Measurements from ENCODE around the gene ZMAT3.
"Not testable (repeated sequence)": the region's sequence is repeated elsewhere in the genome, so short reads cannot be mapped to it uniquely, and the experiment has no call there.

Gene ZMAT3

DNA sequence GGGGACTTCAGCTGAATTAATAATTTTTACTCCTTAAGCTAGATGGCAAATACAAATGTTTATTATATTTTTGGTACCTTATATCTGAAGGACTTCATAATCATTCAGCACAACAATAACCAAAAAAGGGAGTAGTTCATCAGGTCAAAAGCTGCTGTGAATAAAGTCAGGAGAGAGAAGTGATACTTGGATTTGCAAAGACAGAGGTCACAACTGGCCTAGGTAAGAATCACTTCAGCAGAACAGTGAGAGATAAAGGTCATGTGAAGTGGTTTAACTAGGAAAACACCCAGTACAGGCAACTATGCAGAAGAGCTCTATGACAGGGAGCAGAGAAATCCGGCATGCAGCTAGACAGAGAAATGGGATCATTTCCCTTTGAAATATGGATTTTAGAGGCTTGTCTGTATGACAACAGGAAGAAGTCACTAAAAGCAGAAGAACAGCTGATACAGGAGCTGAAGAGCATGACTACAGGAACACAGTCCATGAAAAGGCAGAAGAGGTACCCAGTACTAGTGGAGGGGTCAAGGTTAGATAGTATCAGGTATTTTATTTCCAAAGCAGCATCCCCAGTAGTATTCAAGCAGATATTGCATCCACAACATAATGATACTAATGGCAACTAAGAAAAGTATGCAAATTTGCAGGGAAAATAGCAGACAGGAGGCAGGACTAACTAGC, 25.7 kb downstream of the ZMAT3 start:
- H3K4me1 ChIP-seq (ENCODE audit: control insufficient read depth, insufficient read depth, low read length) = no peaks in the 10 kb centered on the region
- no peaks in the 10 kb centered on the region for H3K36me3 ChIP-seq (ENCODE audit: control insufficient read depth in 2 of 2, insufficient read depth in 1 of 2, low read length in 2 of 2)
- CTCF ChIA-PET = interaction anchor here (0.6 to 1.2 kb wide), 2 partner anchors 30 to 614 kb away, joined by 3 to 4 read pairs; no protein-coding TSS in a partner anchor
- H3K4me3 ChIP-seq (ENCODE audit: low read depth, low read length) = no peak overlapping the region
- no peak overlapping the region for H3K27ac ChIP-seq (ENCODE audit: extremely low read depth, low read depth, low read length)
- TF ChIP-seq ZNF610 (tag by site-specific recombination; IDR thresholded peaks at IDR 0.05; ENCODE audit: borderline replicate concordance) (no peak), ZNF202 (tag by site-specific recombination; IDR thresholded peaks at IDR 0.05; ENCODE audit: borderline replicate concordance) (no peak), ZFP69B (tag by site-specific recombination; IDR thresholded peaks at IDR 0.05) (no peak), ZNF558 (tag by site-specific recombination; IDR thresholded peaks at IDR 0.05) (no peak), ZXDB (tag by site-specific recombination; IDR thresholded peaks at IDR 0.05) (no peak), MZF1 (tag by site-specific recombination; IDR thresholded peaks at IDR 0.05; ENCODE audit: borderline replicate concordance) (no peak), BCL11A (tag by site-specific recombination; IDR thresholded peaks at IDR 0.05; ENCODE audit: low read depth) (no peak), ZNF239 (tag by site-specific recombination; IDR thresholded peaks at IDR 0.05) (no peak)
- TF ChIP-seq, protein P1, sequence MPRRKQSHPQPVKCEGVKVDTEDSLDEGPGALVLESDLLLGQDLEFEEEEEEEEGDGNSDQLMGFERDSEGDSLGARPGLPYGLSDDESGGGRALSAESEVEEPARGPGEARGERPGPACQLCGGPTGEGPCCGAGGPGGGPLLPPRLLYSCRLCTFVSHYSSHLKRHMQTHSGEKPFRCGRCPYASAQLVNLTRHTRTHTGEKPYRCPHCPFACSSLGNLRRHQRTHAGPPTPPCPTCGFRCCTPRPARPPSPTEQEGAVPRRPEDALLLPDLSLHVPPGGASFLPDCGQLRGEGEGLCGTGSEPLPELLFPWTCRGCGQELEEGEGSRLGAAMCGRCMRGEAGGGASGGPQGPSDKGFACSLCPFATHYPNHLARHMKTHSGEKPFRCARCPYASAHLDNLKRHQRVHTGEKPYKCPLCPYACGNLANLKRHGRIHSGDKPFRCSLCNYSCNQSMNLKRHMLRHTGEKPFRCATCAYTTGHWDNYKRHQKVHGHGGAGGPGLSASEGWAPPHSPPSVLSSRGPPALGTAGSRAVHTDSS (tag by site-specific recombination; IDR thresholded peaks at IDR 0.05) = no peak
- TF ChIP-seq, protein P2, sequence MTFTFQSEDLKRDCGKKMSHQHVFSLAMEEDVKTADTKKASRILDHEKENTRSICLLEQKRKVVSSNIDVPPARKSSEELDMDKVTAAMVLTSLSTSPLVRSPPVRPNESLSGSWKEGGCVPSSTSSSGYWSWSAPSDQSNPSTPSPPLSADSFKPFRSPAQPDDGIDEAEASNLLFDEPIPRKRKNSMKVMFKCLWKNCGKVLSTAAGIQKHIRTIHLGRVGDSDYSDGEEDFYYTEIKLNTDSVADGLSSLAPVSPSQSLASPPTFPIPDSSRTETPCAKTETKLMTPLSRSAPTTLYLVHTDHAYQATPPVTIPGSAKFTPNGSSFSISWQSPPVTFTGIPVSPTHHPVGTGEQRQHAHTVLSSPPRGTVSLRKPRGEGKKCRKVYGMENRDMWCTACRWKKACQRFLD (tag by site-specific recombination; IDR thresholded peaks at IDR 0.05) = no peak
- TF ChIP-seq, protein P3, sequence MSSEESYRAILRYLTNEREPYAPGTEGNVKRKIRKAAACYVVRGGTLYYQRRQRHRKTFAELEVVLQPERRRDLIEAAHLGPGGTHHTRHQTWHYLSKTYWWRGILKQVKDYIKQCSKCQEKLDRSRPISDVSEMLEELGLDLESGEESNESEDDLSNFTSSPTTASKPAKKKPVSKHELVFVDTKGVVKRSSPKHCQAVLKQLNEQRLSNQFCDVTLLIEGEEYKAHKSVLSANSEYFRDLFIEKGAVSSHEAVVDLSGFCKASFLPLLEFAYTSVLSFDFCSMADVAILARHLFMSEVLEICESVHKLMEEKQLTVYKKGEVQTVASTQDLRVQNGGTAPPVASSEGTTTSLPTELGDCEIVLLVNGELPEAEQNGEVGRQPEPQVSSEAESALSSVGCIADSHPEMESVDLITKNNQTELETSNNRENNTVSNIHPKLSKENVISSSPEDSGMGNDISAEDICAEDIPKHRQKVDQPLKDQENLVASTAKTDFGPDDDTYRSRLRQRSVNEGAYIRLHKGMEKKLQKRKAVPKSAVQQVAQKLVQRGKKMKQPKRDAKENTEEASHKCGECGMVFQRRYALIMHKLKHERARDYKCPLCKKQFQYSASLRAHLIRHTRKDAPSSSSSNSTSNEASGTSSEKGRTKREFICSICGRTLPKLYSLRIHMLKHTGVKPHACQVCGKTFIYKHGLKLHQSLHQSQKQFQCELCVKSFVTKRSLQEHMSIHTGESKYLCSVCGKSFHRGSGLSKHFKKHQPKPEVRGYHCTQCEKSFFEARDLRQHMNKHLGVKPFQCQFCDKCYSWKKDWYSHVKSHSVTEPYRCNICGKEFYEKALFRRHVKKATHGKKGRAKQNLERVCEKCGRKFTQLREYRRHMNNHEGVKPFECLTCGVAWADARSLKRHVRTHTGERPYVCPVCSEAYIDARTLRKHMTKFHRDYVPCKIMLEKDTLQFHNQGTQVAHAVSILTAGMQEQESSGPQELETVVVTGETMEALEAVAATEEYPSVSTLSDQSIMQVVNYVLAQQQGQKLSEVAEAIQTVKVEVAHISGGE (tag by site-specific recombination; conservative IDR thresholded peaks at IDR 0.05; ENCODE audit: low read depth) = no peak
- H3K9me3 ChIP-seq (ENCODE audit: control insufficient read depth, insufficient read depth, low read depth, low read length) = no peaks in the 10 kb centered on the region
- POLR2A ChIA-PET = interaction anchor here (1.2 kb wide), 1 partner anchor 24 kb away, joined by 5 read pairs; no protein-coding TSS in a partner anchor

DNA sequence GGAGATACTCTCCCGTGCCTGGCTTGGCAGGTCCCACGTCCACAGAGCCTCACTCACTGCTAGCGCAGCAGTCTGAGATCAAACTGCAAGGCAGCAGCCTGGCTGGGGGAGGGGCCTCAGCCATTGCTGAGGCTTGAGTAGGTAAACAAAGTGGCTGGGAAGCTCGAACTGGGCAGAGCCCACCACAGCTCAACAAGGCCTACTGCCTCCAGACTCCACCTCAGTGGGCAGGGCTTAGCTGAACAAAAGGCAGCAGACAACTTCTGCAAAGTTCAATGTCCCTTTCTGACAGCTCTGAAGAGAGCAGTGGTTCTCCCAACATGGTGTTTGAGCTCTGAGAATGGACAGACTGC, 32.7 kb downstream of the ZMAT3 start:
- H3K27ac ChIP-seq (ENCODE audit: extremely low read depth, low read depth, low read length); POLR2A ChIA-PET; CTCF ChIA-PET; H3K36me3 ChIP-seq (ENCODE audit: control insufficient read depth in 2 of 2, insufficient read depth in 1 of 2, low read length in 2 of 2); H3K9me3 ChIP-seq (ENCODE audit: control insufficient read depth, insufficient read depth, low read depth, low read length); H3K4me3 ChIP-seq (ENCODE audit: low read depth, low read length); H3K4me1 ChIP-seq (ENCODE audit: control insufficient read depth, insufficient read depth, low read length): not testable (repeated sequence)

DNA sequence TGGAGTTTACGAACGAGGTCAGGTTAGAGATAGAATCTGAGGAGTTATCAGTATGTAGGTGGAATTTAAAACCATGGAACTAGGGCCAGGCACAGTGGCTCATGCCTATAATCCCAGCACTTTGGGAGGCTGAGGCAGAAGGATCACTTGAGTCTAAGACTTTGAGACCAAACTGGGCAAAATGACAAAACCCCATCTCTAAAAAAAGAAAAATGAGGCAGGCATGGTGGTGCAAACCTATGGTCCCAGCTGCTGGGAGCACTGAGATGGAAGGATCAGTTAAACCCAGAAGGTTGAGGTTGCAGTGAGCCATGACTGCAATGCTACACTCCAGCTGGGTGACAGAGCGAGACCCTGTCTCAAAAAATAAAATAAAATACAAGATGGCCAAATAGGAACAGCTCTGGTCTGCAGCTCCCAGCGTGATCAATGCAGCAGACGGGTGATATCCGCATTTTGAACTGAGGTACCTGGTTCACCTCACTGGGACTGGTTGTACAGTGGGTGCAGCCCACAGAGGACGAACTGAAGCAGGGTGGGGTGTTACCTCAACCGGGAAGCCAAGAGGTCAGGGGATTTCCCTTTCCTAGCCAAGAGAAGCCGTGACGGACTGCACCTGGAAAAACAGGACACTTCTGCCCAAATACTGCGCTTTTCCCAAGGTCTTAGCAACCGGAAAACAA, 33.3 kb downstream of the ZMAT3 start:
- no peak overlapping the region for H3K27ac ChIP-seq (ENCODE audit: extremely low read depth, low read depth, low read length)
- H3K9me3 ChIP-seq (ENCODE audit: control insufficient read depth, insufficient read depth, low read depth, low read length) = no peaks in the 10 kb centered on the region
- ChIA-PET POLR2A (interaction anchor here (2.3 kb wide), 1 partner anchor 8 kb away, joined by 8 read pairs; no protein-coding TSS in a partner anchor), CTCF (no interaction called here)
- H3K4me1 ChIP-seq (ENCODE audit: control insufficient read depth, insufficient read depth, low read length) = no peaks in the 10 kb centered on the region
- peaks cover 0 to 4% of the 10 kb centered on the region in 2 experiments; a peak in 1 of 3 replicates for H3K36me3 ChIP-seq (ENCODE audit: control insufficient read depth in 2 of 2, insufficient read depth in 1 of 2, low read length in 2 of 2)
- no peak overlapping the region for H3K4me3 ChIP-seq (ENCODE audit: low read depth, low read length)
- TF ChIP-seq ZNF354C (tag by site-specific recombination; IDR thresholded peaks at IDR 0.05; ENCODE audit: borderline replicate concordance, low read depth) = no peak
- no peak for TF ChIP-seq ZNF521 (tag by site-specific recombination; IDR thresholded peaks at IDR 0.05)
- TF ChIP-seq ZBTB1 (tag by site-specific recombination; IDR thresholded peaks at IDR 0.05) = no peak
- TF ChIP-seq ZNF223 (tag by site-specific recombination; IDR thresholded peaks at IDR 0.05) = no peak
- TF ChIP-seq ZBTB7A (tag by site-specific recombination; IDR thresholded peaks at IDR 0.05; ENCODE audit: low read depth) = no peak
- TF ChIP-seq, protein P4, sequence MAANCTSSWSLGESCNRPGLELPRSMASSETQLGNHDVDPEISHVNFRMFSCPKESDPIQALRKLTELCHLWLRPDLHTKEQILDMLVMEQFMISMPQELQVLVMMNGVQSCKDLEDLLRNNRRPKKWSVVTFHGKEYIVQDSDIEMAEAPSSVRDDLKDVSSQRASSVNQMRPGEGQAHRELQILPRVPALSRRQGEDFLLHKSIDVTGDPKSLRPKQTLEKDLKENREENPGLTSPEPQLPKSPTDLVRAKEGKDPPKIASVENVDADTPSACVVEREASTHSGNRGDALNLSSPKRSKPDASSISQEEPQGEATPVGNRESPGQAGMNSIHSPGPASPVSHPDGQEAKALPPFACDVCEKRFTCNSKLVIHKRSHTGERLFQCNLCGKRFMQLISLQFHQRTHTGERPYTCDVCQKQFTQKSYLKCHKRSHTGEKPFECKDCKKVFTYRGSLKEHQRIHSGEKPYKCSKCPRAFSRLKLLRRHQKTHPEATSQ (tag by site-specific recombination; IDR thresholded peaks at IDR 0.05) = no peak
- TF ChIP-seq ZNF248 (tag by site-specific recombination; IDR thresholded peaks at IDR 0.05) = no peak
- no peak for TF ChIP-seq ZNF214 (tag by site-specific recombination; IDR thresholded peaks at IDR 0.05; ENCODE audit: borderline replicate concordance)
- no peak for TF ChIP-seq EGR2 (tag by site-specific recombination; IDR thresholded peaks at IDR 0.05; ENCODE audit: low read depth)
- no peak for TF ChIP-seq ZNF416 (tag by site-specific recombination; IDR thresholded peaks at IDR 0.05)
- no peak for TF ChIP-seq ZBTB8A (tag by site-specific recombination; IDR thresholded peaks at IDR 0.05)
- no peak for TF ChIP-seq ZNF174 (tag by site-specific recombination; IDR thresholded peaks at IDR 0.05)
- TF ChIP-seq ZNF514 (tag by site-specific recombination; IDR thresholded peaks at IDR 0.05) = no peak

Data from HEK293 (cell line).